Epithelial cell of proximal tubule (primary cell): Measurements from ENCODE around the gene FCRL6. TPM values are rescaled to one million over a fixed set of nuclear protein-coding genes. Genes with fewer than 3 reads are reported as not detected.

Experiments
- DNase-seq: peaks from one replicate; pipeline ENCODE4 v3.0.0-alpha.2; 2011; ENCODE audit warnings: low read depth
- H3K4me3 ChIP-seq: 2 replicates; pipeline ENCODE4 v1.5.1; 2011; ENCODE audit warnings: low read depth, mild to moderate bottlenecking, low read length
- total RNA-seq: library from RNA; depleted of rRNA; stranded (reverse); fragments of >200 nt; gene quantifications from 2 replicates; pipeline ENCODE4 v1.2.3, GENCODE V29; 2015
- TF ChIP-seq, protein P1 (sequence below): conservative IDR thresholded peaks from 2 replicates; pipeline ENCODE4 v1.5.1; 2012; ENCODE audit warnings: low read depth, mild to moderate bottlenecking, low read length

Gene FCRL6
- total RNA-seq, 1 donor from 2014 or later, result not detected

DNA sequence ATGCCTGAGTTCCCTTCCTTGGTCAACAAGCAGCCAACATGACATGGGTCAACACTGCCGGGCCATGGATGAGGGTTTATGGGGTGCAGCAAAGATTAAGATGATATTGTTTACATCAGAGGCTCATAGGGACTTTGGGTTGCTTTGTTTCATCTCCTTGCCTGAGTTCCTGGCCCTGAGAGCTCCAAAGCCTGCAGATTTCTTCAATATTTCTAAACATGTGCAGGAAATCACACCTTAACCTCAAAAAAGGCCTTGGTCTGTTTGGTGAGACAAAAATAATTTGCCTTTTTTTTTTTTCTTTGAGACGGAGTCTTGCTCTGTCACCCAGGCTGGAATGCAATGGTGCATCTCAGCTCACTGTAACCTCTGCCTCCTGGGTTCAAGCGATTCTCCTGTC lies 25.4 kb downstream of the FCRL6 start:
- DNase-seq, result no peak
- H3K4me3 ChIP-seq, result no peak overlapping the region

GRCh38 chr1:159828176-159828575 lies 26.0 kb downstream of the FCRL6 start:
- no peak for DNase-seq

More for the DNA sequence above, 25.4 kb downstream of the FCRL6 start:
- TF ChIP-seq, protein P1, sequence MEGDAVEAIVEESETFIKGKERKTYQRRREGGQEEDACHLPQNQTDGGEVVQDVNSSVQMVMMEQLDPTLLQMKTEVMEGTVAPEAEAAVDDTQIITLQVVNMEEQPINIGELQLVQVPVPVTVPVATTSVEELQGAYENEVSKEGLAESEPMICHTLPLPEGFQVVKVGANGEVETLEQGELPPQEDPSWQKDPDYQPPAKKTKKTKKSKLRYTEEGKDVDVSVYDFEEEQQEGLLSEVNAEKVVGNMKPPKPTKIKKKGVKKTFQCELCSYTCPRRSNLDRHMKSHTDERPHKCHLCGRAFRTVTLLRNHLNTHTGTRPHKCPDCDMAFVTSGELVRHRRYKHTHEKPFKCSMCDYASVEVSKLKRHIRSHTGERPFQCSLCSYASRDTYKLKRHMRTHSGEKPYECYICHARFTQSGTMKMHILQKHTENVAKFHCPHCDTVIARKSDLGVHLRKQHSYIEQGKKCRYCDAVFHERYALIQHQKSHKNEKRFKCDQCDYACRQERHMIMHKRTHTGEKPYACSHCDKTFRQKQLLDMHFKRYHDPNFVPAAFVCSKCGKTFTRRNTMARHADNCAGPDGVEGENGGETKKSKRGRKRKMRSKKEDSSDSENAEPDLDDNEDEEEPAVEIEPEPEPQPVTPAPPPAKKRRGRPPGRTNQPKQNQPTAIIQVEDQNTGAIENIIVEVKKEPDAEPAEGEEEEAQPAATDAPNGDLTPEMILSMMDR, result no peak

GRCh38 chr1:159828581-159829272 lies 26.6 kb downstream of the FCRL6 start:
- TF ChIP-seq, protein P1, result no peak
- DNase-seq, result no peak
- H3K4me3 ChIP-seq, result no peak overlapping the region

More at GRCh38 chr1:159828176-159828575, 26.0 kb downstream of the FCRL6 start:
- TF ChIP-seq, protein P1, result no peak
- H3K4me3 ChIP-seq, result no peak overlapping the region

GRCh38 chr1:159829273-159829634 lies 27.1 kb downstream of the FCRL6 start:
- H3K4me3 ChIP-seq, result no peak overlapping the region
- DNase-seq, result no peak
- TF ChIP-seq, protein P1, result peak; percentile 57

DNA sequence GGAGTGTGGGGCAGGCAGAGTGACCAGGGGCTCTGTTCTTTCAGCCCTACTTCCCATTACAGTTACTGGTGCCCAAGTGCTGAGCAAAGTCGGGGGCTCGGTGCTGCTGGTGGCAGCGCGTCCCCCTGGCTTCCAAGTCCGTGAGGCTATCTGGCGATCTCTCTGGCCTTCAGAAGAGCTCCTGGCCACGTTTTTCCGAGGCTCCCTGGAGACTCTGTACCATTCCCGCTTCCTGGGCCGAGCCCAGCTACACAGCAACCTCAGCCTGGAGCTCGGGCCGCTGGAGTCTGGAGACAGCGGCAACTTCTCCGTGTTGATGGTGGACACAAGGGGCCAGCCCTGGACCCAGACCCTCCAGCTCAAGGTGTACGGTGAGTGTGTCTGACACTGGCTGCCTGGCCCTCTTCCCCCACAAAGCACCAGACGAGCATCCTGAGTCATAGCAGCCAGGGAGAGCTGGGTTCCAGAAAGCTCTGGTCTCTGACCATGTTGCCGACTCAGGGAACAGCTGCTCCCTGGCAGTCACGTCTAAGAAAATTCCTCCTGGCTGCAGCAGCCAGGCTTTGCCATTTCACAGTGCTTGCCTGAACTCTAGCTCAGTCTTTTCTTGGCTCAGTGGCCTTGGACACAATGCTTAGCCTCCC lies 27.8 kb downstream of the FCRL6 start:
- peak; percentile 38 for DNase-seq
- H3K4me3 ChIP-seq, result no peak overlapping the region
- TF ChIP-seq, protein P1, result no peak

DNA sequence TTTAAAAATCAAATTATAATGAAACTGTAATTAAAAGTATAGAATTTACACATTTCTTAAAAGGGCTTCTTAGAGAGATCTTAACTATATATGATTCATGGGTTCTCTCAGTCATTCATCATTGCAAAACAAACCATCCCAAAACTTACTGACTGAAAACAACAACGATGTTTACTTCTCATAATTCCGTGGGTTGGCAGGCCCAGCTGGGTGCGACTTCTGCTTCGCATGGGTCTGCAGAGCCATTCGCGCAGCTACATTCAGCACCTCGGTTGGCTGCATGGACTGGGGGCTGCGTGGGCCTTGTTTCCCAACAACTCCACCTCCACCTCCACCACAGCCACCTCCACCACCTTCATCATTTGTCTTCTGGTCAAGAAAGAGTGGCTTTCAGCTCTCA lies 28.6 kb downstream of the FCRL6 start:
- H3K4me3 ChIP-seq, result no peak overlapping the region
- no peak for DNase-seq
- TF ChIP-seq, protein P1, result no peak
